ENCODE data around the gene IFT27. TPM values are rescaled to one million over a fixed set of nuclear protein-coding genes. Genes with fewer than 3 reads are reported as not detected.

The IFT27 gene
- total RNA-seq, 1 experiment from 2014 or later, result 23.2 TPM

DNA sequence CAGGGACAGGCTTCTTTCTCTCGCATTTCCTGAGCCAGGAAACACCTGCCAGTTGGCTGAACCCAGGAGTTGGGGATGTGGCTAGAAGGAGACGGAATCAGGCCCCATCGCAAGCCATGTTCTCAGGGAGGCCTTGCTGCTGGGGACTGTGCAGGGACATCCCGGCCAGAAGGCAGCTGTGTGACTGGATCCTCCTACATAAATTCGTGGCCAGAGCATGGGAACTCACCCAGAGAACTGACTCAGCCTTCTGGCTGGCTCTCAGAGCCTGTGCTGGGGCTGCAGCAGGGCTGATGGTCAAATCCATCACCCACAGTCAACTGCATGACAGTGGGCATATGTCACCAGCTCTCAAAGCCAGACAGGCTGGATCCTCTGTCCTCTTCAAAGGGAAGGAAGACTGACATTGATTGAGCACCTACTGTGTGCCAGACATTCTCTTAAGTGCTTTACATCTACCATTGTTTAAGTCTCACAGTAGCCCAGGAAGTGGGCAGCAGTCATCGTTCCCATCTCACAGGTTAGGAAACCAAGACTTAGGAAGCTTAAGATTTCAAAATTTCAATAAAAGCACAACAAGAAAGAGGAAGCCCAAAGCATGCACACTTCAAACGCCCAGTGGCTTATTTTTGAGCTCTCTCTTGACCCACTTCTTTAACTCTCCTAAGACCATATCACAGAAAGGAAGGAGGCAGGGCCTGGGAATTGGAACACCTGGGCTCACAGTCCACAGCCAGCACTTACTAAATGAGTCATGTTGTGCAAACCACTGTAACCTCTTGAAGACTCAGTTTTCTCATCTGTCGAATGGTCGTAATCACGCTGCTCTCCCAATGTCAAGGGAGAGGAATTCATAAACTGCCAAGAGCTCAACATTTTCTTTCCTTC is 41.5 kb downstream of the IFT27 start:
- H4K20me1 ChIP-seq (ENCODE audit: insufficient read depth), result no peaks in the 10 kb centered on the region
- no peak overlapping the region for H3K4me2 ChIP-seq (ENCODE audit: low read length)
- TF ChIP-seq, protein P1, sequence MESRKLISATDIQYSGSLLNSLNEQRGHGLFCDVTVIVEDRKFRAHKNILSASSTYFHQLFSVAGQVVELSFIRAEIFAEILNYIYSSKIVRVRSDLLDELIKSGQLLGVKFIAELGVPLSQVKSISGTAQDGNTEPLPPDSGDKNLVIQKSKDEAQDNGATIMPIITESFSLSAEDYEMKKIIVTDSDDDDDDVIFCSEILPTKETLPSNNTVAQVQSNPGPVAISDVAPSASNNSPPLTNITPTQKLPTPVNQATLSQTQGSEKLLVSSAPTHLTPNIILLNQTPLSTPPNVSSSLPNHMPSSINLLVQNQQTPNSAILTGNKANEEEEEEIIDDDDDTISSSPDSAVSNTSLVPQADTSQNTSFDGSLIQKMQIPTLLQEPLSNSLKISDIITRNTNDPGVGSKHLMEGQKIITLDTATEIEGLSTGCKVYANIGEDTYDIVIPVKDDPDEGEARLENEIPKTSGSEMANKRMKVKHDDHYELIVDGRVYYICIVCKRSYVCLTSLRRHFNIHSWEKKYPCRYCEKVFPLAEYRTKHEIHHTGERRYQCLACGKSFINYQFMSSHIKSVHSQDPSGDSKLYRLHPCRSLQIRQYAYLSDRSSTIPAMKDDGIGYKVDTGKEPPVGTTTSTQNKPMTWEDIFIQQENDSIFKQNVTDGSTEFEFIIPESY (IDR thresholded peaks at IDR 0.05; ENCODE audit: extremely low read depth, insufficient replicate concordance, low read length), result no peak
- TF ChIP-seq CBX3 (IDR thresholded peaks at IDR 0.05; ENCODE audit: low read depth), result no peak
- TF ChIP-seq, protein P2, sequence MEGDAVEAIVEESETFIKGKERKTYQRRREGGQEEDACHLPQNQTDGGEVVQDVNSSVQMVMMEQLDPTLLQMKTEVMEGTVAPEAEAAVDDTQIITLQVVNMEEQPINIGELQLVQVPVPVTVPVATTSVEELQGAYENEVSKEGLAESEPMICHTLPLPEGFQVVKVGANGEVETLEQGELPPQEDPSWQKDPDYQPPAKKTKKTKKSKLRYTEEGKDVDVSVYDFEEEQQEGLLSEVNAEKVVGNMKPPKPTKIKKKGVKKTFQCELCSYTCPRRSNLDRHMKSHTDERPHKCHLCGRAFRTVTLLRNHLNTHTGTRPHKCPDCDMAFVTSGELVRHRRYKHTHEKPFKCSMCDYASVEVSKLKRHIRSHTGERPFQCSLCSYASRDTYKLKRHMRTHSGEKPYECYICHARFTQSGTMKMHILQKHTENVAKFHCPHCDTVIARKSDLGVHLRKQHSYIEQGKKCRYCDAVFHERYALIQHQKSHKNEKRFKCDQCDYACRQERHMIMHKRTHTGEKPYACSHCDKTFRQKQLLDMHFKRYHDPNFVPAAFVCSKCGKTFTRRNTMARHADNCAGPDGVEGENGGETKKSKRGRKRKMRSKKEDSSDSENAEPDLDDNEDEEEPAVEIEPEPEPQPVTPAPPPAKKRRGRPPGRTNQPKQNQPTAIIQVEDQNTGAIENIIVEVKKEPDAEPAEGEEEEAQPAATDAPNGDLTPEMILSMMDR (IDR thresholded peaks at IDR 0.05 in 2 of 3, conservative IDR thresholded peaks at IDR 0.05 in 1 of 3; ENCODE audit: borderline replicate concordance in 1 of 3, insufficient read depth in 1 of 3, low read depth in 2 of 3, low read length in 2 of 3), result no peak
- no peak for TF ChIP-seq YY1 (IDR thresholded peaks at IDR 0.05; ENCODE audit: extremely low read depth, insufficient replicate concordance, low read depth, low read length)
- TF ChIP-seq SP1 (IDR thresholded peaks at IDR 0.05; ENCODE audit: low read depth), result no peak
- TF ChIP-seq, protein P3, sequence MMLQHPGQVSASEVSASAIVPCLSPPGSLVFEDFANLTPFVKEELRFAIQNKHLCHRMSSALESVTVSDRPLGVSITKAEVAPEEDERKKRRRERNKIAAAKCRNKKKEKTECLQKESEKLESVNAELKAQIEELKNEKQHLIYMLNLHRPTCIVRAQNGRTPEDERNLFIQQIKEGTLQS (IDR thresholded peaks at IDR 0.05), result no peak
- TF ChIP-seq RAD21 (IDR thresholded peaks at IDR 0.05; ENCODE audit: low read depth), result no peak
- TF ChIP-seq ZNF274 (IDR thresholded peaks at IDR 0.05; ENCODE audit: low read depth, low read length), result no peak
- TF ChIP-seq MAX (IDR thresholded peaks at IDR 0.05), result no peak
- no peak overlapping the region for H3K4me3 ChIP-seq (replicated peaks in 1 of 2; ENCODE audit: low read depth in 1 of 2, low read length in 2 of 2)
- H2AFZ ChIP-seq (ENCODE audit: low read depth, low read length, poor library complexity, severe bottlenecking), result no peak overlapping the region
- H3K27ac ChIP-seq (ENCODE audit: low read depth, low read length), result no peak overlapping the region
- no peaks in the 10 kb centered on the region for H3K36me3 ChIP-seq (ENCODE audit: control insufficient read depth in 1 of 2, insufficient read depth in 2 of 2, low read length in 2 of 2)
- RAD21 ChIA-PET (ENCODE audit: low non-redundant PET in 1 of 2, low total read pairs in 2 of 2, uncharacterized antibody in 2 of 2, unreplicated experiment in 2 of 2), result no interaction called here
- intact Hi-C loops (cut with micrococcal nuclease), result no loop called here
- CTCF ChIA-PET, result no interaction called here
- no peaks in the 10 kb centered on the region for H3K9me2 ChIP-seq (ENCODE audit: insufficient read depth)
- POLR2A ChIA-PET, result no interaction called here
- H3K9me3 ChIP-seq (ENCODE audit: control insufficient read depth in 1 of 2, insufficient read depth in 1 of 2, low read depth in 1 of 2, low read length in 2 of 2), result peaks cover 3 to 4% of the 10 kb centered on the region in 2 experiments; a peak in 2 of 4 replicates
- no peak for ATAC-seq
- BruUV-seq (replicated peaks), result no TSS peak
- H3K79me2 ChIP-seq (ENCODE audit: insufficient read depth, low read length), result no peaks in the 10 kb centered on the region
- no peak overlapping the region for H3K9ac ChIP-seq (ENCODE audit: low read length)
- peaks cover 27% of the 10 kb centered on the region for H3K27me3 ChIP-seq (ENCODE audit: insufficient read depth, low read length)
- H3K4me1 ChIP-seq (ENCODE audit: control insufficient read depth in 1 of 2, insufficient read depth in 2 of 2, low read length in 2 of 2), result no peaks in the 10 kb centered on the region; a peak in 1 of 4 replicates
- DNase-seq (ENCODE audit: low read depth, low spot score), result no peak

Data from HCT116 (cell line).